HCT116 (cell line): ENCODE results near the gene YLPM1. TPM values are rescaled to one million over a fixed set of nuclear protein-coding genes. Genes with fewer than 3 reads are reported as not detected.

Experiments used
- ATAC-seq: fragments of 200-7000 bp; cut with Tn5 transposase; 2 replicates; pipeline ENCODE4 v1.9.1; 2020; ENCODE audit warnings: mild to moderate bottlenecking, moderate library complexity
- BruUV-seq: library from RNA; stranded (reverse); fragments of 400-500 nt; replicated peaks from 2 replicates; lab custom pipeline; 2021; lab: Mats Ljungman, UMichigan
- CTCF ChIA-PET: fragments of 300-600 bp; sonication (Branson Sonifier 250); formaldehyde crosslinking; loops from one replicate; lab custom pipeline; 2021; ENCODE audit warnings: antibody characterized with exemption; lab: Charles Lee
- POLR2A ChIA-PET: fragments of 300-600, 350-600 bp; sonication (Branson Sonifier 250); formaldehyde crosslinking; loops from one replicate; lab custom pipeline; 2021; ENCODE audit warnings: antibody characterized with exemption; lab: Charles Lee
- RAD21 ChIA-PET, 2 experiments: fragments of 300-600 bp; sonication (Branson Sonifier 250); formaldehyde crosslinking; loops; one replicate each; lab custom pipeline; 2023; ENCODE audit warnings: low total read pairs in 2 of 2; ENCODE audit not compliant: uncharacterized antibody in 2 of 2, unreplicated experiment in 2 of 2, low non-redundant PET in 1 of 2; lab: Charles Lee
- DNase-seq: peaks from one replicate; pipeline ENCODE4 v3.0.0-alpha.2; 2010; ENCODE audit warnings: low read depth, low spot score
- H2AFZ ChIP-seq: fragments of 200-600 bp; shearing (Covaris generic), sonication (generic); 2 replicates; pipeline ENCODE4 v1.6.1; 2017; ENCODE audit warnings: low read depth, mixed run types, mixed read lengths, antibody characterized with exemption, low read length; ENCODE audit not compliant: poor library complexity, severe bottlenecking
- H3K27ac ChIP-seq: 2 replicates; pipeline ENCODE4 v1.5.1; 2012; ENCODE audit warnings: low read depth, low read length
- H3K27me3 ChIP-seq: fragments of 200-600 bp; sonication (generic); 2 replicates; pipeline ENCODE4 v1.6.1; 2016; ENCODE audit warnings: mixed run types, low read length, mixed read lengths; ENCODE audit not compliant: insufficient read depth
- H3K36me3 ChIP-seq, 2 experiments: fragments of 200-500 bp in 1 of 2; fragments of 200-600 bp in 1 of 2; sonication (Bioruptor generic) in 1 of 2; sonication (generic) in 1 of 2; 2 replicates each; pipeline versions ENCODE4 v1.5.1 to v1.6.1; 2014 to 2016; ENCODE audit warnings: low read length in 2 of 2, inconsistent platforms in 1 of 2, mixed read lengths in 1 of 2, mixed run types in 1 of 2; ENCODE audit not compliant: insufficient read depth in 2 of 2, control insufficient read depth in 1 of 2
- H3K4me1 ChIP-seq, 2 experiments: fragments of 200-600 bp in 1 of 2; sonication (generic) in 1 of 2; 2 replicates each; pipeline versions ENCODE4 v1.5.1 to v1.6.1; 2012 to 2017; ENCODE audit warnings: low read length in 2 of 2, inconsistent platforms in 1 of 2, mild to moderate bottlenecking in 1 of 2, mixed read lengths in 1 of 2, mixed run types in 1 of 2, moderate library complexity in 1 of 2; ENCODE audit not compliant: insufficient read depth in 2 of 2, control insufficient read depth in 1 of 2
- H3K4me2 ChIP-seq: fragments of 200-600 bp; sonication (generic); 2 replicates; pipeline ENCODE4 v1.6.1; 2017; ENCODE audit warnings: mixed run types, low read length, mixed read lengths
- H3K4me3 ChIP-seq, 2 experiments: fragments of 200-600 bp in 1 of 2; sonication (generic) in 1 of 2; replicated peaks in 1 of 2; 2 replicates each; pipeline ENCODE4 v1.5.1; 2011 to 2016; ENCODE audit warnings: low read length in 2 of 2, control low read depth in 1 of 2, low read depth in 1 of 2, mild to moderate bottlenecking in 1 of 2, mixed read lengths in 1 of 2, mixed run types in 1 of 2
- H3K79me2 ChIP-seq: fragments of 200-600 bp; sonication (generic); 2 replicates; pipeline ENCODE4 v1.6.1; 2017; ENCODE audit warnings: mild to moderate bottlenecking, mixed run types, low read length, moderate library complexity, mixed read lengths; ENCODE audit not compliant: insufficient read depth
- H3K9ac ChIP-seq: fragments of 200-600 bp; sonication (generic); 2 replicates; pipeline ENCODE4 v1.6.1; 2016; ENCODE audit warnings: low read length, mixed read lengths
- H3K9me2 ChIP-seq: fragments of 200-600 bp; sonication (generic), shearing (Covaris generic); 2 replicates; pipeline ENCODE4 v1.6.1; 2017; ENCODE audit warnings: mixed run types, mild to moderate bottlenecking, moderate library complexity; ENCODE audit not compliant: insufficient read depth
- H3K9me3 ChIP-seq, 2 experiments: fragments of 200-500 bp in 1 of 2; fragments of 200-600 bp in 1 of 2; sonication (Bioruptor generic) in 1 of 2; sonication (generic) in 1 of 2; 2 replicates each; pipeline ENCODE4 v1.6.1; 2014 to 2017; ENCODE audit warnings: low read length in 2 of 2, mixed read lengths in 2 of 2, inconsistent platforms in 1 of 2, low read depth in 1 of 2, mild to moderate bottlenecking in 1 of 2, mixed run types in 1 of 2, moderate library complexity in 1 of 2; ENCODE audit not compliant: control insufficient read depth in 1 of 2, insufficient read depth in 1 of 2
- H4K20me1 ChIP-seq: fragments of 200-600 bp; sonication (generic), shearing (Covaris generic); 2 replicates; pipeline ENCODE4 v1.6.1; 2017; ENCODE audit warnings: mixed run types, mild to moderate bottlenecking, moderate library complexity; ENCODE audit not compliant: insufficient read depth
- EGR1 ChIP-seq: IDR thresholded peaks from 2 replicates; pipeline ENCODE4 v1.6.1; 2012; ENCODE audit warnings: low read depth
- SIN3A ChIP-seq: IDR thresholded peaks from 2 replicates; pipeline ENCODE4 v1.6.1; 2012; ENCODE audit warnings: low read depth
- ZNF274 ChIP-seq: fragments of 200-500 bp; sonication (Bioruptor generic); IDR thresholded peaks from 2 replicates; pipeline ENCODE4 v1.6.1; 2014; ENCODE audit warnings: mild to moderate bottlenecking, low read depth, low read length, inconsistent platforms
- intact Hi-C: fragments of 100-400 bp; cut with micrococcal nuclease; formaldehyde crosslinking; loops from 2 replicates; pipeline ENCODE4 v1.10.0; 2022
- total RNA-seq: library from RNA; stranded (reverse); gene quantifications from one replicate; pipeline ENCODE4 v1.2.1, GENCODE V29; 2021; ENCODE audit not compliant: unreplicated experiment
- TF ChIP-seq, protein P1 (sequence below): IDR thresholded peaks from 2 replicates; pipeline ENCODE4 v1.6.1; 2012; ENCODE audit warnings: low read depth
- TF ChIP-seq, protein P2 (sequence below): IDR thresholded peaks from 2 replicates; pipeline ENCODE4 v1.6.1; 2012

Gene YLPM1
- total RNA-seq, 1 experiment from 2014 or later: 55.1 TPM

DNA sequence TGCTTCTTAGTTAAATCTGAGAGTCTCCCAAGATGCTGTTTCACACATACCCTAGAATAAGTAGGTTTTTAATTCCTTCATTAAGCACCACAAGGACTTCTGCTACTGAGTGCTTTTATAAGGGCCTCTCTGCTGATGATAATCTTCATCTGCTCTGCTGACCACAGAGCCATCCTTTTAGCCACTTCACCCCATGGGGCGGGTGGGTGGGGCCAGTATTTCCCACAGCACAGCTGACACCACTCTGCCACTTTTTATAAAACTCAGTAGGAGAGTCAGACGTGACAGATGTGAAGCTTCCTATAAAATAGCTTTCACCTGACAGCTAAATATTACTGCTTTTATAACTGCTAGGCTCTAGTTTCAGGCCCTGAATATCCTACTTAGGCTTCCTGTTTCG, 29.9 kb upstream of the YLPM1 start (continued):
- TF ChIP-seq, protein P1, sequence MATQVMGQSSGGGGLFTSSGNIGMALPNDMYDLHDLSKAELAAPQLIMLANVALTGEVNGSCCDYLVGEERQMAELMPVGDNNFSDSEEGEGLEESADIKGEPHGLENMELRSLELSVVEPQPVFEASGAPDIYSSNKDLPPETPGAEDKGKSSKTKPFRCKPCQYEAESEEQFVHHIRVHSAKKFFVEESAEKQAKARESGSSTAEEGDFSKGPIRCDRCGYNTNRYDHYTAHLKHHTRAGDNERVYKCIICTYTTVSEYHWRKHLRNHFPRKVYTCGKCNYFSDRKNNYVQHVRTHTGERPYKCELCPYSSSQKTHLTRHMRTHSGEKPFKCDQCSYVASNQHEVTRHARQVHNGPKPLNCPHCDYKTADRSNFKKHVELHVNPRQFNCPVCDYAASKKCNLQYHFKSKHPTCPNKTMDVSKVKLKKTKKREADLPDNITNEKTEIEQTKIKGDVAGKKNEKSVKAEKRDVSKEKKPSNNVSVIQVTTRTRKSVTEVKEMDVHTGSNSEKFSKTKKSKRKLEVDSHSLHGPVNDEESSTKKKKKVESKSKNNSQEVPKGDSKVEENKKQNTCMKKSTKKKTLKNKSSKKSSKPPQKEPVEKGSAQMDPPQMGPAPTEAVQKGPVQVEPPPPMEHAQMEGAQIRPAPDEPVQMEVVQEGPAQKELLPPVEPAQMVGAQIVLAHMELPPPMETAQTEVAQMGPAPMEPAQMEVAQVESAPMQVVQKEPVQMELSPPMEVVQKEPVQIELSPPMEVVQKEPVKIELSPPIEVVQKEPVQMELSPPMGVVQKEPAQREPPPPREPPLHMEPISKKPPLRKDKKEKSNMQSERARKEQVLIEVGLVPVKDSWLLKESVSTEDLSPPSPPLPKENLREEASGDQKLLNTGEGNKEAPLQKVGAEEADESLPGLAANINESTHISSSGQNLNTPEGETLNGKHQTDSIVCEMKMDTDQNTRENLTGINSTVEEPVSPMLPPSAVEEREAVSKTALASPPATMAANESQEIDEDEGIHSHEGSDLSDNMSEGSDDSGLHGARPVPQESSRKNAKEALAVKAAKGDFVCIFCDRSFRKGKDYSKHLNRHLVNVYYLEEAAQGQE: no peak
- TF ChIP-seq ZNF274 (no peak), SIN3A (no peak)

DNA sequence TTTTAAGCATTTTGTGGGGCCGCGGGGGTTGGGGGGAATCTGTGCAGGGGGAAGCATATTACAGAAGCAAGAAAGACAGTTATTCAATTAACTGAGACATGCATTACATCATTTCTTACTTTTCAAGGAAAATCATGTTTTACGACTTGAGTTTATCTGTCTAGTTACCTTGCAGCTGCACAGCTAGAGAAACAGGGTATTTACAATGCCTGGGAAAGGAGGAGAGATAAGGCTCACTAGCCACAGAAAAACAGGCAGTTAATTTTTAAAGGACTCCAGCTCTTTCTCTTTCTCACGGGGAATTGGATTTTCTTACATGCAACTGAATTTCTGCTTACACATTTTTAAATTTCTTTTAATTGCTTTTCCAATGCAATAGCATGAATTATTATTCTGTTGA, 28.0 kb upstream of the YLPM1 start:
- ATAC-seq (no peak), DNase-seq (no peak)
- ChIA-PET CTCF (no interaction called here), POLR2A (no interaction called here)
- Histone ChIP-seq H3K4me2 (no peak overlapping the region), H3K4me3 (no peak overlapping the region), H3K27ac (no peak overlapping the region), H3K9me3 (no peaks in the 10 kb centered on the region), H3K36me3 (peaks cover 16 to 34% of the 10 kb centered on the region in 2 experiments), H3K27me3 (no peaks in the 10 kb centered on the region), H3K9ac (no peak overlapping the region), H3K79me2 (no peaks in the 10 kb centered on the region), H3K4me1 (peaks cover 0 to 16% of the 10 kb centered on the region in 2 experiments; a peak in 3 of 4 replicates)
- TSS peak; percentile 64 for BruUV-seq
- TF ChIP-seq, protein P2, sequence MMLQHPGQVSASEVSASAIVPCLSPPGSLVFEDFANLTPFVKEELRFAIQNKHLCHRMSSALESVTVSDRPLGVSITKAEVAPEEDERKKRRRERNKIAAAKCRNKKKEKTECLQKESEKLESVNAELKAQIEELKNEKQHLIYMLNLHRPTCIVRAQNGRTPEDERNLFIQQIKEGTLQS: no peak
- TF ChIP-seq EGR1: no peak
- TF ChIP-seq, all 23 proteins: peak for 0
- intact Hi-C loops: no loop called here
- H3K9me2 ChIP-seq: no peaks in the 10 kb centered on the region
- no peaks in the 10 kb centered on the region for H4K20me1 ChIP-seq
- RAD21 ChIA-PET: no interaction called here
- no peak overlapping the region for H2AFZ ChIP-seq
